Smooth muscle cell (in vitro differentiated cells): ENCODE data around the gene CLCNKA. TPM values are rescaled to one million over a fixed set of nuclear protein-coding genes. Genes with fewer than 3 reads are reported as not detected.
"Not testable (repeated sequence)": the region's sequence is repeated elsewhere in the genome, so short reads cannot be mapped to it uniquely, and the experiment has no call there.

ENCODE experiments used
- DNase-seq: peaks from one replicate; lab custom pipeline; 2025; ENCODE audit not compliant: unreplicated experiment; lab: John Stamatoyannopoulos, UW
- H2AFZ ChIP-seq: fragments of 200-600 bp; sonication (generic); 2 replicates; pipeline ENCODE4 v1.6.0; 2016; ENCODE audit warnings: antibody characterized with exemption, low read depth, mild to moderate bottlenecking
- H3F3A ChIP-seq: fragments of 200-600 bp; sonication (generic); 2 replicates; pipeline ENCODE4 v1.6.0; 2017; ENCODE audit warnings: antibody characterized with exemption, low read depth
- H3K27ac ChIP-seq: fragments of 200-600 bp; sonication (generic); 2 replicates; pipeline ENCODE4 v1.5.1; 2016; ENCODE audit warnings: low read depth, mild to moderate bottlenecking
- H3K27me3 ChIP-seq: fragments of 200-600 bp; sonication (generic); 2 replicates; pipeline ENCODE4 v1.6.1; 2016; ENCODE audit warnings: low read depth, mild to moderate bottlenecking
- H3K36me3 ChIP-seq: fragments of 200-600 bp; sonication (generic); 2 replicates; pipeline ENCODE4 v1.5.1; 2016; ENCODE audit warnings: low read depth
- H3K4me1 ChIP-seq: fragments of 200-600 bp; sonication (generic); 2 replicates; pipeline ENCODE4 v1.5.1; 2016; ENCODE audit warnings: low read depth
- H3K4me2 ChIP-seq: fragments of 200-600 bp; sonication (generic); 2 replicates; pipeline ENCODE4 v1.6.0; 2016; ENCODE audit warnings: mild to moderate bottlenecking
- H3K4me3 ChIP-seq: fragments of 200-600 bp; sonication (generic); 2 replicates; pipeline ENCODE4 v1.5.1; 2016; ENCODE audit warnings: mild to moderate bottlenecking
- H3K79me2 ChIP-seq: fragments of 200-600 bp; sonication (generic); 2 replicates; pipeline ENCODE4 v1.6.0; 2016; ENCODE audit warnings: low read depth, mild to moderate bottlenecking
- H3K9ac ChIP-seq: fragments of 200-600 bp; sonication (generic); 2 replicates; pipeline ENCODE4 v1.6.0; 2016; ENCODE audit warnings: low read depth
- H3K9me3 ChIP-seq: fragments of 200-600 bp; sonication (generic); replicated peaks from 2 replicates; pipeline ENCODE4 v1.5.1; 2016; ENCODE audit warnings: low read depth
- H4K20me1 ChIP-seq: fragments of 200-600 bp; sonication (generic); 2 replicates; pipeline ENCODE4 v1.6.0; 2016; ENCODE audit warnings: low read depth
- WGBS: methylation state at CpG from one replicate; pipeline ENCODE4 v1.1.7; 2016; ENCODE audit warnings: low lambda C conversion rate; 5-methylcytosine and 5-hydroxymethylcytosine counted together
- polyA plus RNA-seq: library from polyadenylated mRNA; unstranded; fragments of >200 nt; fragmentation: Nextera tagmentation; extraction: Ambion mirVana; gene quantifications from 2 replicates; pipeline ENCODE4 v1.2.1, GENCODE V29; 2016
- total RNA-seq: library from RNA; depleted of rRNA; stranded (reverse); fragments of >200 nt; gene quantifications from 2 replicates; pipeline ENCODE4 v1.2.3, GENCODE V29; 2014
- TF ChIP-seq, protein P1 (sequence below): fragments of 200-600 bp; sonication (generic); IDR thresholded peaks from 2 replicates; pipeline ENCODE4 v1.5.1; 2017; ENCODE audit warnings: borderline replicate concordance, mild to moderate bottlenecking, antibody characterized with exemption; ENCODE audit not compliant: insufficient read depth, poor library complexity, severe bottlenecking

CLCNKA gene
- total and polyA plus RNA-seq, 2 experiments from 2014 or later, result 0.46 TPM; not detected in 1

GRCh38 chr1:16032388-16033102 lies 10.7 kb downstream of the CLCNKA start:
- H3F3A ChIP-seq, result no peaks in the 10 kb centered on the region
- no peaks in the 10 kb centered on the region for H3K4me1 ChIP-seq
- H3K27ac ChIP-seq, result no peak overlapping the region
- H2AFZ ChIP-seq, result no peak overlapping the region
- no peak overlapping the region for H3K9ac ChIP-seq
- no peak overlapping the region for H3K4me3 ChIP-seq
- TF ChIP-seq, protein P1, sequence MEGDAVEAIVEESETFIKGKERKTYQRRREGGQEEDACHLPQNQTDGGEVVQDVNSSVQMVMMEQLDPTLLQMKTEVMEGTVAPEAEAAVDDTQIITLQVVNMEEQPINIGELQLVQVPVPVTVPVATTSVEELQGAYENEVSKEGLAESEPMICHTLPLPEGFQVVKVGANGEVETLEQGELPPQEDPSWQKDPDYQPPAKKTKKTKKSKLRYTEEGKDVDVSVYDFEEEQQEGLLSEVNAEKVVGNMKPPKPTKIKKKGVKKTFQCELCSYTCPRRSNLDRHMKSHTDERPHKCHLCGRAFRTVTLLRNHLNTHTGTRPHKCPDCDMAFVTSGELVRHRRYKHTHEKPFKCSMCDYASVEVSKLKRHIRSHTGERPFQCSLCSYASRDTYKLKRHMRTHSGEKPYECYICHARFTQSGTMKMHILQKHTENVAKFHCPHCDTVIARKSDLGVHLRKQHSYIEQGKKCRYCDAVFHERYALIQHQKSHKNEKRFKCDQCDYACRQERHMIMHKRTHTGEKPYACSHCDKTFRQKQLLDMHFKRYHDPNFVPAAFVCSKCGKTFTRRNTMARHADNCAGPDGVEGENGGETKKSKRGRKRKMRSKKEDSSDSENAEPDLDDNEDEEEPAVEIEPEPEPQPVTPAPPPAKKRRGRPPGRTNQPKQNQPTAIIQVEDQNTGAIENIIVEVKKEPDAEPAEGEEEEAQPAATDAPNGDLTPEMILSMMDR, result peak; percentile 82
- H3K9me3 ChIP-seq, result no peaks in the 10 kb centered on the region
- no peaks in the 10 kb centered on the region for H4K20me1 ChIP-seq
- 73% methylated on average over 15 of the region's 18 CpGs for WGBS
- H3K4me2 ChIP-seq, result no peak overlapping the region
- peak; percentile 61 for DNase-seq
- no peaks in the 10 kb centered on the region for H3K36me3 ChIP-seq
- H3K79me2 ChIP-seq, result no peaks in the 10 kb centered on the region
- no peaks in the 10 kb centered on the region for H3K27me3 ChIP-seq

DNA sequence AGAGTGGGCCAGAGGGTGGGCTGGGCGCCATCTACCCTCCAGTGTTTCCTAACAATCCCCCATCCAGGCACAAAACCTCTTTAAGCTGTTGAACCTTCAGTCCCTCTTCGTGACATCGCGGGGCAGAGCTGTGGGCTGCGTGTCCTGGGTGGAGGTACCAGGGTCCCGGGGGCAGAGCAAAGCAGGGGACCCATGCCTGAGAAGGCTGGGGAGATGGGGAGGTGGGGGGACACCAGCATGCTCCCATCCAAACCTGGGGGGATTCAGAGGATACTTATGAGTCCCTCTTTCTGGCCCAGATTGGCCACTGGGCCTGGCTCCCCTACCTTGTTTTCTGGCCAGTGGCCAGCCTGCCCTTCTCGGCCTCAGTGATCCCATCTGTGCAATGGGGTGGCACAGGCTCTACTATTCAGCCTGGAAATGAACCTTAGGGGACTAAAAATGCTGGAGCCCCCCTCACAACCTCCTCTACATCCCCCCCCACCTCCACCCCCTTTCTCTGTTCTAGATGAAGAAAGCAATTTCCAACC lies 11.3 kb downstream of the CLCNKA start:
- not testable (repeated sequence) for DNase-seq, H3K4me2 ChIP-seq, H4K20me1 ChIP-seq, H3K79me2 ChIP-seq, H3K27me3 ChIP-seq, H3K27ac ChIP-seq, H3K9me3 ChIP-seq, H3K4me1 ChIP-seq, H3K9ac ChIP-seq, H3F3A ChIP-seq, H3K4me3 ChIP-seq, H3K36me3 ChIP-seq, H2AFZ ChIP-seq
- 54% methylated on average over 7 of the region's 7 CpGs for WGBS

- H3K36me3 ChIP-seq, result not testable (repeated sequence)
These were observed 14.6 kb downstream of the CLCNKA start for GRCh38 chr1:16036461-16036860.

DNA sequence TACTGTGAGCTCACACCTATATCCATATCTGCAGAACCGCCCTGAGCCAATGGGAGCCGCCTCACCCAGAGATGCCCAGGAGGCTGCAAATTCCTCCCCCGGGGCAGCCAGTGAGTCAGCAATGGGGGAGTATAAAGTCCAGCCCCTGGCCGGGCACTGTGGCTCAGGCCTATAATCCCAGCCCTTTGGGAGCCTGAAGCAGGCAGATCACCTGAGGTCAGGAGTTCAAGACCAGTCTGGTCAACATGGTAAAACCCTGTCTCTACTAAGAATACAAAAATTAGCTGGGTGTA lies 16.7 kb downstream of the CLCNKA start:
- DNase-seq, result no peak
- WGBS, result 64% methylated on average over 4 of the region's 4 CpGs

More at GRCh38 chr1:16036461-16036860, 14.6 kb downstream of the CLCNKA start:
- DNase-seq, H3K4me1 ChIP-seq, H3K4me2 ChIP-seq, H4K20me1 ChIP-seq, H3F3A ChIP-seq, H3K4me3 ChIP-seq, H3K9me3 ChIP-seq, H3K9ac ChIP-seq, H3K27me3 ChIP-seq, H3K79me2 ChIP-seq, H2AFZ ChIP-seq, H3K27ac ChIP-seq: not testable (repeated sequence)
- 96% methylated on average over 10 of the region's 11 CpGs for WGBS

GRCh38 chr1:16039871-16040270 lies 18.0 kb downstream of the CLCNKA start:
- not testable (repeated sequence) for H2AFZ ChIP-seq, DNase-seq, H3K27me3 ChIP-seq, H3K79me2 ChIP-seq, H3K36me3 ChIP-seq, H3K9me3 ChIP-seq, H3K4me3 ChIP-seq, H3K27ac ChIP-seq, H3K4me1 ChIP-seq, H3K4me2 ChIP-seq, H3F3A ChIP-seq, H4K20me1 ChIP-seq, H3K9ac ChIP-seq
- 86% methylated on average over 7 of the region's 8 CpGs for WGBS

More for the DNA sequence above, 16.7 kb downstream of the CLCNKA start:
- no peaks in the 10 kb centered on the region for H3K27me3 ChIP-seq
- no peak overlapping the region for H2AFZ ChIP-seq
- no peaks in the 10 kb centered on the region for H3K4me1 ChIP-seq
- no peak overlapping the region for H3K27ac ChIP-seq
- H3K4me3 ChIP-seq, result no peak overlapping the region
- no peak overlapping the region for H3K4me2 ChIP-seq
- TF ChIP-seq, protein P1, result no peak
- no peaks in the 10 kb centered on the region for H3F3A ChIP-seq
- H3K36me3 ChIP-seq, result no peaks in the 10 kb centered on the region
- H3K79me2 ChIP-seq, result no peaks in the 10 kb centered on the region
- no peak overlapping the region for H3K9ac ChIP-seq
- H4K20me1 ChIP-seq, result no peaks in the 10 kb centered on the region
- H3K9me3 ChIP-seq, result no peaks in the 10 kb centered on the region
